ENCODE results near the gene PRDM7.
"Not testable (repeated sequence)": the region's sequence is repeated elsewhere in the genome, so short reads cannot be mapped to it uniquely, and the experiment has no call there.

Gene PRDM7

GRCh38 chr16:90011508-90011819, 65.7 kb downstream of the PRDM7 start:
- DNase-seq: no peak

GRCh38 chr16:90010676-90011507, 66.2 kb downstream of the PRDM7 start:
- DNase-seq: no peak

- DNase-seq: no peak
Observed at GRCh38 chr16:90009172-90009899, 67.8 kb downstream of the PRDM7 start.

GRCh38 chr16:90008708-90009145, 68.4 kb downstream of the PRDM7 start:
- DNase-seq: peak; percentile 77

GRCh38 chr16:90007635-90008234, 69.4 kb downstream of the PRDM7 start:
- not testable (repeated sequence) for DNase-seq

- no peak for DNase-seq
Observed at GRCh38 chr16:90007015-90007414, 70.1 kb downstream of the PRDM7 start.
